Upper lobe of left lung (tissue), 4 donors: ENCODE data around the gene OPCML.

Experiments used
- CTCF ChIP-seq, 6 experiments: fragments of 450-650 bp in 4 of 6; fragments of 200-600 bp in 2 of 6; sonication (generic) in 2 of 6; IDR thresholded peaks; one replicate each; pipeline ENCODE4 v1.5.1; 2016 to 2019; ENCODE audit warnings: antibody characterized with exemption in 6 of 6
- POLR2A ChIP-seq, 4 donors: fragments of 450-650 bp; IDR thresholded peaks; one replicate each; pipeline ENCODE4 v1.5.1; 2016 to 2017; ENCODE audit warnings: antibody characterized with exemption in 4 of 4, mild to moderate bottlenecking in 2 of 4
- POLR2AphosphoS5 ChIP-seq, 2 donors: sonication (generic); formaldehyde crosslinking; IDR thresholded peaks; one replicate each; pipeline ENCODE4 v1.5.1; 2017; ENCODE audit warnings: antibody characterized with exemption in 2 of 2

- TF ChIP-seq CTCF (IDR thresholded peaks at IDR 0.05), result no peak
- no peak for TF ChIP-seq POLR2A (IDR thresholded peaks at IDR 0.05)
- no peak for TF ChIP-seq POLR2AphosphoS5 (IDR thresholded peaks at IDR 0.05)
These were observed 658.5 kb downstream of the OPCML start for GRCh38 chr11:132873841-132874240.
